ENCODE measurements around the gene SPTA1.

- TF ChIP-seq, protein P1, sequence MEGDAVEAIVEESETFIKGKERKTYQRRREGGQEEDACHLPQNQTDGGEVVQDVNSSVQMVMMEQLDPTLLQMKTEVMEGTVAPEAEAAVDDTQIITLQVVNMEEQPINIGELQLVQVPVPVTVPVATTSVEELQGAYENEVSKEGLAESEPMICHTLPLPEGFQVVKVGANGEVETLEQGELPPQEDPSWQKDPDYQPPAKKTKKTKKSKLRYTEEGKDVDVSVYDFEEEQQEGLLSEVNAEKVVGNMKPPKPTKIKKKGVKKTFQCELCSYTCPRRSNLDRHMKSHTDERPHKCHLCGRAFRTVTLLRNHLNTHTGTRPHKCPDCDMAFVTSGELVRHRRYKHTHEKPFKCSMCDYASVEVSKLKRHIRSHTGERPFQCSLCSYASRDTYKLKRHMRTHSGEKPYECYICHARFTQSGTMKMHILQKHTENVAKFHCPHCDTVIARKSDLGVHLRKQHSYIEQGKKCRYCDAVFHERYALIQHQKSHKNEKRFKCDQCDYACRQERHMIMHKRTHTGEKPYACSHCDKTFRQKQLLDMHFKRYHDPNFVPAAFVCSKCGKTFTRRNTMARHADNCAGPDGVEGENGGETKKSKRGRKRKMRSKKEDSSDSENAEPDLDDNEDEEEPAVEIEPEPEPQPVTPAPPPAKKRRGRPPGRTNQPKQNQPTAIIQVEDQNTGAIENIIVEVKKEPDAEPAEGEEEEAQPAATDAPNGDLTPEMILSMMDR (IDR thresholded peaks at IDR 0.05; ENCODE audit: low read depth, low read length, poor library complexity, severe bottlenecking), result no peak
- no peak for TF ChIP-seq EZH2phosphoT487 (IDR thresholded peaks at IDR 0.05; ENCODE audit: borderline replicate concordance, low read length)
These were observed 49.3 kb upstream of the SPTA1 start for GRCh38 chr1:158735848-158736247.
